GM23248 (cell line): ENCODE data around the gene NFIA. TPM values are rescaled to one million over a fixed set of nuclear protein-coding genes. Genes with fewer than 3 reads are reported as not detected.

Experiments
- DNase-seq: peaks from one replicate; pipeline ENCODE4 v3.0.0-alpha.2; 2015
- H2AFZ ChIP-seq: fragments of 200-600 bp; sonication (generic); 2 replicates; pipeline ENCODE4 v1.6.1; 2016; ENCODE audit warnings: antibody characterized with exemption
- H3F3A ChIP-seq: fragments of 200-600 bp; sonication (generic); 2 replicates; pipeline ENCODE4 v1.6.1; 2016; ENCODE audit warnings: mild to moderate bottlenecking, antibody characterized with exemption, mixed run types; ENCODE audit not compliant: insufficient read depth
- H3K27ac ChIP-seq: fragments of 200-600 bp; sonication (generic); 2 replicates; pipeline ENCODE4 v1.5.1; 2016; ENCODE audit warnings: mild to moderate bottlenecking
- H3K27me3 ChIP-seq: fragments of 200-600 bp; sonication (generic); replicated peaks from 2 replicates; pipeline ENCODE4 v1.6.1; 2016; ENCODE audit warnings: mild to moderate bottlenecking; ENCODE audit not compliant: insufficient read depth
- H3K36me3 ChIP-seq: fragments of 200-600 bp; sonication (generic); 2 replicates; pipeline ENCODE4 v1.6.1; 2016; ENCODE audit warnings: low read depth, mild to moderate bottlenecking
- H3K4me1 ChIP-seq: fragments of 200-600 bp; sonication (generic); 2 replicates; pipeline ENCODE4 v1.6.1; 2016; ENCODE audit warnings: mild to moderate bottlenecking; ENCODE audit not compliant: insufficient read depth
- H3K4me2 ChIP-seq: fragments of 200-600 bp; sonication (generic); one replicate; pipeline ENCODE4 v1.6.1; 2016; ENCODE audit warnings: mild to moderate bottlenecking; ENCODE audit not compliant: unreplicated experiment
- H3K4me3 ChIP-seq: fragments of 200-600 bp; sonication (generic); 2 replicates; pipeline ENCODE4 v1.5.1; 2016; ENCODE audit warnings: mild to moderate bottlenecking
- H3K79me2 ChIP-seq: fragments of 200-600 bp; sonication (generic); 2 replicates; pipeline ENCODE4 v1.6.1; 2016; ENCODE audit warnings: mild to moderate bottlenecking; ENCODE audit not compliant: insufficient read depth
- H3K9ac ChIP-seq: fragments of 200-600 bp; sonication (generic); 2 replicates; pipeline ENCODE4 v1.6.1; 2016; ENCODE audit warnings: mild to moderate bottlenecking
- H3K9me2 ChIP-seq: fragments of 200-600 bp; sonication (generic); 2 replicates; pipeline ENCODE4 v1.6.1; 2016; ENCODE audit warnings: mixed run types, mild to moderate bottlenecking, moderate library complexity; ENCODE audit not compliant: insufficient read depth
- H3K9me3 ChIP-seq: fragments of 200-600 bp; sonication (generic); one replicate; pipeline ENCODE4 v1.6.1; 2017; ENCODE audit warnings: low read depth
- H4K20me1 ChIP-seq: fragments of 200-600 bp; sonication (generic); 2 replicates; pipeline ENCODE4 v1.6.0; 2016; ENCODE audit not compliant: insufficient read depth
- EZH2 ChIP-seq: fragments of 200-600 bp; sonication (generic); IDR thresholded peaks from 2 replicates; pipeline ENCODE4 v1.6.1; 2018; ENCODE audit warnings: antibody characterized with exemption, mild to moderate bottlenecking; ENCODE audit not compliant: insufficient read depth, poor library complexity, severe bottlenecking
- EZH2phosphoT487 ChIP-seq: fragments of 200-600 bp; sonication (generic); IDR thresholded peaks from 2 replicates; pipeline ENCODE4 v1.6.1; 2018; ENCODE audit warnings: antibody characterized with exemption, moderate library complexity, mild to moderate bottlenecking, low read depth; ENCODE audit not compliant: insufficient read depth
- WGBS, 2 experiments: methylation state at CpG; one replicate each; pipeline ENCODE4 v1.1.6; 2015 to 2017; ENCODE audit warnings: low lambda C conversion rate in 2 of 2, low coverage in 1 of 2; ENCODE audit errors: missing lambda C conversion rate in 2 of 2; 5-methylcytosine and 5-hydroxymethylcytosine counted together
- in situ Hi-C: fragments of 300-500 bp; cut with MboI; formaldehyde crosslinking; loops from 2 replicates; pipeline ENCODE4 v1.15.0; 2020
- polyA plus RNA-seq: library from polyadenylated mRNA; unstranded; fragments of >200 nt; fragmentation: Nextera tagmentation; extraction: Ambion mirVana; gene quantifications from 2 replicates; pipeline ENCODE4 v1.2.1, GENCODE V29; 2016
- total RNA-seq: library from RNA; depleted of rRNA; stranded (reverse); fragments of >200 nt; shearing (Covaris generic); gene quantifications from 2 replicates; pipeline ENCODE4 v1.2.3, GENCODE V29; 2014

NFIA gene
- total and polyA plus RNA-seq, 2 experiments from 2014 or later, result 3.4 to 8.8 TPM

DNA sequence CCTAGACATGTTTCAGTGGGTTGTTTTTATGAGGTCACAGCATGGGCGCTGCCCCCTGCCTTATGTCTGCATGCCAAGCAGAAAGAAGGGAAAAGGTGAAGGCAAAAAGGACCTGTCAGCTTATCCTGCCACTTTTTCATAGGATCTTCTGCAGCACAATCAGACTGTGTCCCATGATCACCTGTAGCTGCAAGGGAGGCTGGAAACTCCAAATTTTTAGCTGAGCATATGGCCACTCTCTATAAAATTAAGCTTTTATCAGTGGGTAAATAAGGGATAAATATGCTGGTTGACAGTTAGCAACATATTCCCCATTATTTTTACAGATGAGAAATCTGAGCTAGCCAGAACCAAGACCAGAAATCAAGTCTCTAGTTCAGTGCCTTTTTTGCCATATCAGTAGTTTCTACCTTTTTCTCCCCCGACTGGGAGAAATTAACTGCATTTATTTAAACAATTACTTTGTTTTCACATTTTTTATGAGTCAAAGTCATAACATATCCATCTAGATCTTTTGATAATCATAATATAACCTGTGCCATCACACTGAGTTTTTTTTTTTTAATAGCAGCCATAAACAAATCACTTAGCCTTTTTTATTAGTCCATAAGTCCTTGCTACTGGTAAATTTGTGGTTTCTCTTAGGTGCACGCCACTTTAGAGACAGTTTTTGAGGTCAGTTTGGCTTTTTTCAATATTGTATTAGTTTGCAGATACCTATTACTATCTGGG lies 307.0 kb downstream of the NFIA start:
- no peaks in the 10 kb centered on the region for H3K9me2 ChIP-seq
- DNase-seq, result no peak
- no peaks in the 10 kb centered on the region for H3K27me3 ChIP-seq
- in situ Hi-C loops, result no loop called here
- no peak overlapping the region for H3K4me3 ChIP-seq
- peaks cover 4% of the 10 kb centered on the region; the same call in 1 of the 2 replicates for H3K4me1 ChIP-seq
- H3K79me2 ChIP-seq, result no peaks in the 10 kb centered on the region
- 70 to 83% methylated on average over 3 of the region's 3 CpGs for WGBS, 2 experiments
- no peak overlapping the region for H3K9ac ChIP-seq
- no peak overlapping the region for H3K27ac ChIP-seq
- H3K36me3 ChIP-seq, result no peaks in the 10 kb centered on the region
- H3K9me3 ChIP-seq, result no peaks in the 10 kb centered on the region
- H3K4me2 ChIP-seq, result no peak overlapping the region
- no peak for TF ChIP-seq EZH2
- no peak for TF ChIP-seq EZH2phosphoT487
- no peak overlapping the region for H2AFZ ChIP-seq
- no peaks in the 10 kb centered on the region for H3F3A ChIP-seq
- no peaks in the 10 kb centered on the region for H4K20me1 ChIP-seq

DNA sequence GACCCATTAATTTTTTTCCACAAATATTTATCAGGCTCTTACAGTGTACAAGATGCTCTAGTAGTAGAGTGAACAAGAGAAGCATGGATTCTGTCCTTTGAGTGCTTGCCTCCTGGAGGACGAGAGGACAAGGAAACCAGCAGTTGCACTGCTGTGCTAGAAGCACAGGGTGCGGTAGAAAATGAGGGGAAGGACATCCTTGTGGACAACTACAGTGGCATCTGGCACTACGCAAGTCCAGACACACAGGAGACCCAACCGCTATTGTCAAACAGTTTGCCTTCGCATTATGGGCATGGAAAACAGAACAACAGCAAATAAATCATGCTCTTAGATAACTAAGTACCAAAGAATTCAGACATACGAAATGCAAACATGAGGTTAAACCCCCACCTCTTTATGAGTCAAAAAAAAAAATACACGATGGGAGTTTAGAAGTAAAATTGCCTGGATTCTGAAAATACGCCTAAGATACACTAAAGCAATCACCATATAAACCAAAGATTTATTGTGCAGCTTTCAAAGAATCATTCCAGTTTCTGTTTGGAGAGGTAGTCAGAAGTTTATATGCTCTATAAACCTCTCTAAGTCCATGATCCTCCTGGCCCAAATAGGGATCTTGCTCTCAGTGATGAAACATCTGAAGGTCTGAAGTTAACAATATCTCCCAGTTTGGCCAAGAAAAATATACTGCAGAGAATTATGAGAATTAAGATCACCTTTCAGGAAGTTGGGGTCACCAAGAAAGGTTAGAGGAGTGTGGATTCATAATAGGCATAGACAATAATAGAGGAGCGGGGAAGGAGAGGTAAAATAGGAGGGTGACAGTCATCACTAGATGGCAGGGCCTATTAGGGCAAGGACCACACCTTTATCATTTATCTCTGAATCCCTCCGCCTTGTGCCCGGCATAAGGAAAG lies 307.8 kb downstream of the NFIA start:
- no peak for DNase-seq
- TF ChIP-seq EZH2 (no peak), EZH2phosphoT487 (no peak)

DNA sequence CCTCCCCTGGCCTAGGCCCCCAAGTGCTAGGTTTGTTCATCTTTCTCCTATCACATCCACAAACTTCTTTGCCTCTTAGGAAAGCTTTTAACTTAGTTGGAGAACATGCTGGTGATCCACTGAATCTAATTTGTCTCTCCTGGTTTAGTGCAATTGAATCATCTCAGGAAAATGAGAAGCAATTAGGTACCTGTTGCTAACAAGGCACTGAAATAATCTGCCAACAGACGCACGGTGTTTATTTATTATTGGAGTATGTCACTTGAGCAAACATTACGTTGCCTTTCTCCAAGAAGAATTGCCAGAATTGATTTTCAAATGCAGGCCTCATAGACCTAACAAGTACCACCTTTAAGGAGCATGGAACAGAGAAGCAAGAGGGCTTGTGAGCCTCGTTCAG lies 309.4 kb downstream of the NFIA start:
- H3K4me1 ChIP-seq, result peaks cover 4% of the 10 kb centered on the region; the same call in 1 of the 2 replicates
- no peak for DNase-seq
- 68 to 74% methylated on average over 4 of the region's 4 CpGs for WGBS, 2 experiments
- no peaks in the 10 kb centered on the region for H4K20me1 ChIP-seq
- H3K27ac ChIP-seq, result no peak overlapping the region
- H3K9me2 ChIP-seq, result no peaks in the 10 kb centered on the region
- H3K27me3 ChIP-seq, result no peaks in the 10 kb centered on the region
- TF ChIP-seq EZH2 (no peak), EZH2phosphoT487 (no peak)
- no peaks in the 10 kb centered on the region for H3F3A ChIP-seq
- H3K36me3 ChIP-seq, result no peaks in the 10 kb centered on the region
- H3K4me2 ChIP-seq, result no peak overlapping the region
- H3K9ac ChIP-seq, result no peak overlapping the region
- in situ Hi-C loops, result no loop called here
- H3K79me2 ChIP-seq, result no peaks in the 10 kb centered on the region
- no peaks in the 10 kb centered on the region for H3K9me3 ChIP-seq
- H2AFZ ChIP-seq, result no peak overlapping the region
- H3K4me3 ChIP-seq, result no peak overlapping the region

More for the DNA sequence above, 307.8 kb downstream of the NFIA start:
- H2AFZ ChIP-seq, result no peak overlapping the region
- no peaks in the 10 kb centered on the region for H3K9me2 ChIP-seq
- no peaks in the 10 kb centered on the region for H3K36me3 ChIP-seq
- no peak overlapping the region for H3K9ac ChIP-seq
- H3K79me2 ChIP-seq, result no peaks in the 10 kb centered on the region
- no peaks in the 10 kb centered on the region for H3F3A ChIP-seq
- in situ Hi-C loops, result no loop called here
- H3K9me3 ChIP-seq, result no peaks in the 10 kb centered on the region
- no peaks in the 10 kb centered on the region for H4K20me1 ChIP-seq
- H3K4me2 ChIP-seq, result no peak overlapping the region
- no peak overlapping the region for H3K4me3 ChIP-seq
- no peak overlapping the region for H3K27ac ChIP-seq
- H3K4me1 ChIP-seq, result peaks cover 4% of the 10 kb centered on the region; the same call in 1 of the 2 replicates
- no peaks in the 10 kb centered on the region for H3K27me3 ChIP-seq
- 83 to 84% methylated on average over 11 of the region's 11 CpGs for WGBS, 2 experiments

DNA sequence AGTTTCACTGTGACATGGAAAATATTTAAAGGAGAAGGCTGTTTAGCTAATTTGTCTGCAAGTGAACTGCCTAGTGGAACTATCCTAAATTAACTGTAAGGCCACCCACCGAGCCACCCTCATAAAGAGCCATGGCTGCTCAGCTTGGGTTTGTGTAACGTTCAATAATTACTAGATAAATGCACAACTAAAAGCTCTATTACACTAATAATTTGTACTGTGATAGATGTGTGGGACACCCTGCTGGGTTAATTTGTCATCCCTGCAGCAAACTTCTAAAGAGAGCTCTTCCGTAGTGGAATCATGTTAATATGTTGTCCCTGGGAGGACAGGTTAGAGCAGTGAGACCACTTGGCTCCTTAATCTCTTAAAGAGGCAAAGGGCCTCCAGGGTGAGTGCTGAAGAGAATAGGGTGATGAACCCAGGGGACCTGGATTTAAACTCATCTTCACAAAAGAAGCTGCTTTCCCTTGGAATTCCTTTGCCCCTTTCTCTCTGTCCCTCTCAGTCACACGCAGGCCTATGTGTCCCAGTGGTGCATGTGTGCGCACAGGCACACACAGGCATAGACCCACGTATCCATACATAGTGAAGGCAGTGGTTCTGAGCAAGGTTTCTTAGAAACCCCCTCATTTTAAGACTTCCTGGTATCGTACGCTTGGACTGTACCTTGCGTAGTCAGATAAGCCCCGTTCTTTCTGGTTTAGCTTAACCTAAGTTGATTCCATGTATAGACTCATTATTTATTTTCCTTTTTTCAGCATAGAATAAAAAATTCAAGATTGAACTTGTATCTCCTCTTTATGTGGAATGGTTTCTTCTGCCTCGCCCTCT lies 310.3 kb downstream of the NFIA start:
- no peaks in the 10 kb centered on the region for H3K27me3 ChIP-seq
- 92% methylated on average over 10 to 11 of the region's 11 CpGs for WGBS, 2 experiments
- H3K36me3 ChIP-seq, result no peaks in the 10 kb centered on the region
- TF ChIP-seq EZH2phosphoT487 (no peak), EZH2 (no peak)
- DNase-seq, result no peak
- H3K9me2 ChIP-seq, result no peaks in the 10 kb centered on the region
- in situ Hi-C loops, result no loop called here
- no peaks in the 10 kb centered on the region for H3K9me3 ChIP-seq
- H4K20me1 ChIP-seq, result no peaks in the 10 kb centered on the region
- no peak overlapping the region for H2AFZ ChIP-seq
- no peak overlapping the region for H3K4me2 ChIP-seq
- no peaks in the 10 kb centered on the region for H3F3A ChIP-seq
- H3K27ac ChIP-seq, result no peak overlapping the region
- no peak overlapping the region for H3K4me3 ChIP-seq
- no peak overlapping the region for H3K9ac ChIP-seq
- no peaks in the 10 kb centered on the region for H3K79me2 ChIP-seq
- H3K4me1 ChIP-seq, result peaks cover 4% of the 10 kb centered on the region; the same call in 1 of the 2 replicates
